ENCODE results near the gene MDN1. TPM values are rescaled to one million over a fixed set of nuclear protein-coding genes. Genes with fewer than 3 reads are reported as not detected.

Gene MDN1
- total RNA-seq, 1 donor: 21.4 TPM

DNA sequence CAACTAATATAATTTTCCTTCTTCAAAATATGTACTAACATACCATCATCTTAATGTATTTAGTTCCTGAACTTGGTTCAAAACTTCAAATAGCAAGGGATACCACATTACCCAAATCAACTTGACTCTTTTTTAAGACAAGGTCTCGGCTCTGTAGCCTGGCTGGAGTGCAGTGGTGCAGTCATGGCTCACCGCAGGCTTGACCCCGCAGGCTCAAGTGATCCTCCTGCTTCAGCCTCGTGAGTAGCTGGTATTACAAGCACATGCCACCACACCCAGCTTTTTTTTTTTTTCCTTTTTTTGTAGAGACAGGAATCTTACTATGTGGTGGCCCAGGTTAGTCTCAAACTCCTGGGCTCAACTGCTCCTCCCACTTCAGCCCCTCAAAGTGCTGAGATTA lies 125.2 kb downstream of the MDN1 start:
- no peak overlapping the region for H3K27ac ChIP-seq (ENCODE audit: low read depth, low read length)
- H3K27me3 ChIP-seq (ENCODE audit: insufficient read depth, low read length): no peaks in the 10 kb centered on the region
- TF ChIP-seq, protein P1, sequence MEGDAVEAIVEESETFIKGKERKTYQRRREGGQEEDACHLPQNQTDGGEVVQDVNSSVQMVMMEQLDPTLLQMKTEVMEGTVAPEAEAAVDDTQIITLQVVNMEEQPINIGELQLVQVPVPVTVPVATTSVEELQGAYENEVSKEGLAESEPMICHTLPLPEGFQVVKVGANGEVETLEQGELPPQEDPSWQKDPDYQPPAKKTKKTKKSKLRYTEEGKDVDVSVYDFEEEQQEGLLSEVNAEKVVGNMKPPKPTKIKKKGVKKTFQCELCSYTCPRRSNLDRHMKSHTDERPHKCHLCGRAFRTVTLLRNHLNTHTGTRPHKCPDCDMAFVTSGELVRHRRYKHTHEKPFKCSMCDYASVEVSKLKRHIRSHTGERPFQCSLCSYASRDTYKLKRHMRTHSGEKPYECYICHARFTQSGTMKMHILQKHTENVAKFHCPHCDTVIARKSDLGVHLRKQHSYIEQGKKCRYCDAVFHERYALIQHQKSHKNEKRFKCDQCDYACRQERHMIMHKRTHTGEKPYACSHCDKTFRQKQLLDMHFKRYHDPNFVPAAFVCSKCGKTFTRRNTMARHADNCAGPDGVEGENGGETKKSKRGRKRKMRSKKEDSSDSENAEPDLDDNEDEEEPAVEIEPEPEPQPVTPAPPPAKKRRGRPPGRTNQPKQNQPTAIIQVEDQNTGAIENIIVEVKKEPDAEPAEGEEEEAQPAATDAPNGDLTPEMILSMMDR (IDR thresholded peaks at IDR 0.05; ENCODE audit: extremely low read depth, low read depth, low read length): no peak
- H3K4me1 ChIP-seq (ENCODE audit: insufficient read depth, low read length): no peaks in the 10 kb centered on the region
- no peaks in the 10 kb centered on the region for H4K20me1 ChIP-seq (ENCODE audit: insufficient read depth, low read length)
- H3K79me2 ChIP-seq (ENCODE audit: insufficient read depth, low read length): no peaks in the 10 kb centered on the region
- peaks cover 75% of the 10 kb centered on the region for H3K36me3 ChIP-seq (ENCODE audit: insufficient read depth, low read length)
- no peak for DNase-seq (ENCODE audit: insufficient read length, low spot score, missing footprints)
- no peak overlapping the region for H3K4me2 ChIP-seq (ENCODE audit: insufficient read depth, low read length)
- H3K4me3 ChIP-seq (ENCODE audit: insufficient read depth, low read length): no peak overlapping the region
- no peak overlapping the region for H2AFZ ChIP-seq (ENCODE audit: low read length)
- H3K9me3 ChIP-seq (ENCODE audit: low read depth, low read length): no peaks in the 10 kb centered on the region

DNA sequence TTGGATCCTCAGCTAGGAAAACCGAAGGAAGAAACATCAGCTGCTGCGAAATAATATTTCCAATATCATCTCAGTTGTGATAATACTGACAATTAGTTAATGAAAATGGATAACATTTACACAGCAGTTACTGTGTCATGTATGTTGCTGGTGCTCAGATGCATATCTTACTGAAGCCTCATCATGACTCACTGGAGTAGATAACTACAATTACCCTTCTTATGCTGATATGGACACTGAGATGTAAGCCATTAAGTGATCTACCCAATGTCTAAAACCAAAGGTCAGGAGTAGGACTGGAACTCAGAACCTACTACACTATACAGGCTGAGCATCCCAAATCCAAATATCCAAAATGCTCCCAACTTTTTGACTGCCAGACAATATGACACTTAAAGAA lies 126.4 kb downstream of the MDN1 start:
- Histone ChIP-seq H3K4me3 (ENCODE audit: insufficient read depth, low read length) (no peak overlapping the region), H2AFZ (ENCODE audit: low read length) (no peak overlapping the region), H3K27me3 (ENCODE audit: insufficient read depth, low read length) (no peaks in the 10 kb centered on the region), H3K9me3 (ENCODE audit: low read depth, low read length) (no peaks in the 10 kb centered on the region), H4K20me1 (ENCODE audit: insufficient read depth, low read length) (no peaks in the 10 kb centered on the region), H3K4me1 (ENCODE audit: insufficient read depth, low read length) (no peaks in the 10 kb centered on the region), H3K4me2 (ENCODE audit: insufficient read depth, low read length) (no peak overlapping the region), H3K36me3 (ENCODE audit: insufficient read depth, low read length) (peaks cover 73% of the 10 kb centered on the region), H3K79me2 (ENCODE audit: insufficient read depth, low read length) (no peaks in the 10 kb centered on the region), H3K27ac (ENCODE audit: low read depth, low read length) (no peak overlapping the region)
- peak; percentile 73 for DNase-seq (ENCODE audit: insufficient read length, low spot score, missing footprints)
- TF ChIP-seq, protein P1 (IDR thresholded peaks at IDR 0.05; ENCODE audit: extremely low read depth, low read depth, low read length): no peak

DNA sequence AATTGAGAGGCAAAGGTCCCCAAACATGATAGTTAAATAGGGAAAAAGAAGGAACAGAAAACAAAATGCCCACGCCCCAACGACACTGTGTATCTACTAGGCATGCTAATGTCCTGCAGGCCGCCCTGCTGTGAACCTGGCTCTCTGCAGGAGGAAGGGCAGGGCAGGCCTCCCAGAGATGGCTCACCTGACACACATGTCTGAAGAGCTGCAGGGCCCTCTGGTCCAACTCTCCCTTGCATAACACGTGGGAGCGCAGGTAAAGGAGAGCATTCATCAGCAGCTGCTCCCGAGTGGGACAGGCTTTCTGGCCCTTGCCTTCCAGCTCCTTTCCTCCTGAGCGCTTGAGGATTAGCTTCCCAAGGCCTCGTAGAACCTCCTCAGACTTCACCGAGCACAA lies 127.3 kb downstream of the MDN1 start:
- no peak overlapping the region for H2AFZ ChIP-seq (ENCODE audit: low read length)
- no peak for DNase-seq (ENCODE audit: insufficient read length, low spot score, missing footprints)
- no peaks in the 10 kb centered on the region for H3K79me2 ChIP-seq (ENCODE audit: insufficient read depth, low read length)
- no peak overlapping the region for H3K4me2 ChIP-seq (ENCODE audit: insufficient read depth, low read length)
- no peaks in the 10 kb centered on the region for H4K20me1 ChIP-seq (ENCODE audit: insufficient read depth, low read length)
- peaks cover 78% of the 10 kb centered on the region for H3K36me3 ChIP-seq (ENCODE audit: insufficient read depth, low read length)
- H3K9me3 ChIP-seq (ENCODE audit: low read depth, low read length): no peaks in the 10 kb centered on the region
- TF ChIP-seq, protein P1 (IDR thresholded peaks at IDR 0.05; ENCODE audit: extremely low read depth, low read depth, low read length): no peak
- no peaks in the 10 kb centered on the region for H3K27me3 ChIP-seq (ENCODE audit: insufficient read depth, low read length)
- no peak overlapping the region for H3K4me3 ChIP-seq (ENCODE audit: insufficient read depth, low read length)
- no peak overlapping the region for H3K27ac ChIP-seq (ENCODE audit: low read depth, low read length)
- no peaks in the 10 kb centered on the region for H3K4me1 ChIP-seq (ENCODE audit: insufficient read depth, low read length)

DNA sequence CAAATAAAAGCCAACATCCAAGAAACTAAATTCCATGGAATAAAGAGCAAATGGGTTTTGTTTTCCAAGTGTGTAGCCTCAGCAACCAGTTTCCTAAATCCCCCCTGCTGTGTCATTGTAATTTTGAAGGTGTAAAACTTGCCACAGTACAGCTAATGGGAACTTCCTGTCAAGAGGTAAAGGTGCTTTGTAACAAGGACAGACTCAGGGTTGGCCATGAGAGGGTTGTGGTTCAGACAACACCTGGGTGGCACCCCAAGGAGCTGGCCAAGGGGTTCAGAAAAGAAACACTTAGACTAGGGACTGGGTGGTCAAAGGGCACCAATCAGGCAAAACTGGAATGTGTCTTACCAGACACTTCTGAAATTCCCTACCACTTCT lies 128.7 kb downstream of the MDN1 start:
- TF ChIP-seq, protein P1 (IDR thresholded peaks at IDR 0.05; ENCODE audit: extremely low read depth, low read depth, low read length): no peak
- no peak overlapping the region for H3K4me3 ChIP-seq (ENCODE audit: insufficient read depth, low read length)
- H3K4me1 ChIP-seq (ENCODE audit: insufficient read depth, low read length): no peaks in the 10 kb centered on the region
- peaks cover 78% of the 10 kb centered on the region for H3K36me3 ChIP-seq (ENCODE audit: insufficient read depth, low read length)
- H3K27me3 ChIP-seq (ENCODE audit: insufficient read depth, low read length): no peaks in the 10 kb centered on the region
- no peaks in the 10 kb centered on the region for H3K79me2 ChIP-seq (ENCODE audit: insufficient read depth, low read length)
- H3K4me2 ChIP-seq (ENCODE audit: insufficient read depth, low read length): no peak overlapping the region
- DNase-seq (ENCODE audit: insufficient read length, low spot score, missing footprints): no peak
- H4K20me1 ChIP-seq (ENCODE audit: insufficient read depth, low read length): no peaks in the 10 kb centered on the region
- no peak overlapping the region for H3K27ac ChIP-seq (ENCODE audit: low read depth, low read length)
- no peaks in the 10 kb centered on the region for H3K9me3 ChIP-seq (ENCODE audit: low read depth, low read length)
- H2AFZ ChIP-seq (ENCODE audit: low read length): no peak overlapping the region

All from osteoblast (primary cell).